ENCODE results near the gene FOXJ3. TPM values are rescaled to one million over a fixed set of nuclear protein-coding genes. Genes with fewer than 3 reads are reported as not detected.

Gene FOXJ3
- polyA plus RNA-seq, 1 donor = 37.8 TPM

GRCh38 chr1:42189931-42190853 is 144.8 kb downstream of the FOXJ3 start:
- no peak for DNase-seq (ENCODE audit: low read depth)

DNA sequence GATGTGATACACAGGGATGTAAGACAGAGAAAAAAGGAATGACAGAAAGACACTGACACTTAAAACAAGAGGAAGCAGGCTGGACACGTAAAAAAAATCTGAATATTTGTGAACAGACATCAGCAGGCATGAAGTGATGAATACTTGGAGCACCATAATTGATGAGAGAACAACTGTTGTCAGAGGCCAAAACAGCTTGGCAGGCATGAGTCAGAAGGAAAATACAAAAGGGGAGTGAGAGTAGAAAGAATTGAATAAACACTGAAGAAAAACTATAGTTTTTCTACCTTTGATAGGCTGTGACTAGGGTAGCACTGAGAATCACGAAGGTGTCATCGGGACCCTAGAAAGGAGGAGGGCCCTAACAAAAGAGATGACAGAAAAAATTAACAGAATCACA is 148.9 kb downstream of the FOXJ3 start:
- DNase-seq (ENCODE audit: low read depth) = no peak

DNA sequence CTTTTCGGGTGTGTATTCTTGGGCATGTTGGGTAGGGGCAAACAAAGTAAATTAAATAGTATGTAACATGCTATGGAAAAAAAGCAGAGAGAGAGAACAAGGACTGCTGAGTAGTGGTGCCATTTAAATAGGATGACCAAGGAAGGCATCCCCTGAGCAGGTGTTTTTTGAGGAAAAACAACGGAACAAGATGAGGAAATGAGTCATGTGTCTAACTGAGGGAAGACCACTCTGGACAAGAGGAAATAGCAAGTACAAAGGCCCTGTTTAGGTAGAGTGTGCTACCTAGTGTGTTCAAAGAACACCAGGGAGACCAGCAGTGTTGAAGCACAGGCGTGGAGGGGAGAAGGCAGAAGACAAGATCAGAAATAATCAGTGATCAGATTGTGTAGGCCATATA is 150.4 kb downstream of the FOXJ3 start:
- no peak for DNase-seq (ENCODE audit: low read depth)

- DNase-seq (ENCODE audit: low read depth) = no peak
Measured at GRCh38 chr1:42183957-42184268, 151.1 kb downstream of the FOXJ3 start.

DNA sequence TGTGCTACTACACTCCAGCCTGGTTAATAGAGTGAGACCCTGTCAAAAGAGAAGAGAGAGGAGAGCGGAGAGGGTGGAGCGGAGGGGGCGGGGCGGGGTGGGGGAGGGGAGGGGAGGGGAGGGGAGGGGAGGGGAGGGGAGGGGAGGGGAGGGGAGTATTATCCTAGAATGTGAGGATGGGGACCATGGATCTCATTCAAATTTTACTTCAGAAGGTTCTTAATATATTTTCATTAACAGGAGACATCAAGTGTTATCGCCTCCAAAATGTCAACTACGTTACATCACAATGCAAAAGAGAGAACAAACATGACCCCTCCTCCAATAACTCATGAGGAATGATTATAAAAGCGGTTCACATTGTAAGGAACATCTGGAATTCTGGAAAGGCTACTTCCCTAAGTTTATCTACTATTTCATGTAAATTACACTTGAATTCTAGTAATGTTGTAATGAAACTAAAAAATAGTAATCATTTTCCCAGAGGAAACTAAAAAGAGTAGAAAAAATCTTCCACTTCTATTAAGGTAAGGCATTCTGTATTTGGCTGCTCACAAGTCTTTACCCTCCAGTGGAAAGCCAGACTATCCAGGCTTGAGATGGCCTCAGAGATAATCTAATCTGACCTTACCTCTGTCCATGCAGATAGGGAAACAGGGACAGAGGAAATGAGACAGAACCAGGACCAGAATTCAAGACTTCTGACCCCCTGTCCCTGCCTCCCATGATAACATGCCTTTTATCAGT is 151.7 kb downstream of the FOXJ3 start:
- no peak for DNase-seq (ENCODE audit: low read depth)

GRCh38 chr1:42181687-42182086 is 153.3 kb downstream of the FOXJ3 start:
- no peak for DNase-seq (ENCODE audit: low read depth)

DNA sequence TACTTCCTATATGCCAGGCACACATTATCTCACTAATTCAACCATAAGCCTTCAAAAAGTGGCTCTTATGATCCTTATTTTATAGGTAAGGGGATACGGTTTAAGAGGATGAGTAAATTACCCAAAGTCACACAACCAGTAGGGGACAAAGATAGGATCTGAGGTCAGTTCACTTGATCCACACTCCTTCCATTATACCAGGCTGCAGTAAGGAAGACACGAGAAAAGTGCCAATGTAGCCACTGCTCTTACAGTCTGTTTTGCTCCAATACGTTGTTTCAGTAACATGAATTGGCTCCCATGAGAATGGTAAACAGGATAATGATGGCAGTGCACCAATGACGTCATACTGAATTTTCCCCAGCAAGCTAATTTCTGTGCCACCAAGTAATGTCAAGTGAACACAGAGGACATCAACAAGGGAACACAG is 155.1 kb downstream of the FOXJ3 start:
- DNase-seq (ENCODE audit: low read depth) = no peak

GRCh38 chr1:42179275-42179674 is 155.8 kb downstream of the FOXJ3 start:
- DNase-seq (ENCODE audit: low read depth) = no peak

GRCh38 chr1:42178249-42178648 is 156.8 kb downstream of the FOXJ3 start:
- no peak for DNase-seq (ENCODE audit: low read depth)

DNA sequence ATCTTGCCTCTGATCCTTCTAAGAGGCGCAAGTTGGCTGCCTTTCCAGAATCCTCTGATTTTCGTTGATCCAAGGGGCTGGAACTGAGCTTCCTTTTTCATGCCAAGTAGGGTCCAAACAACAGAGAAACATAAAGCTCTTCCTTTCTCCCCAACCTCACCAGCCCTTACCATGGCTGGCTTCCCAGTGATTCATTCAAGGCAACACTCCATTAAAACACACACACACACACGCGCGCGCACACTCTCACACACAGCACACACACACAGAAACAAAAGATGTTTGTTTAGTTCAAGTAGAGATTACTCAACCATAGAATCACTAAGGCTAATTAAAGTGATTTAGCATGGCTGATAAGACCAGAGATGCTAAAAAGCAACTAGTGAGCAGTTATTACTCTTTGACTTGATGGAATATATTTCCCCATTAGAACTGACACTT is 157.5 kb downstream of the FOXJ3 start:
- DNase-seq (ENCODE audit: low read depth) = no peak

- no peak for DNase-seq (ENCODE audit: low read depth)
Measured at GRCh38 chr1:42176902-42177519, 158.0 kb downstream of the FOXJ3 start.

DNA sequence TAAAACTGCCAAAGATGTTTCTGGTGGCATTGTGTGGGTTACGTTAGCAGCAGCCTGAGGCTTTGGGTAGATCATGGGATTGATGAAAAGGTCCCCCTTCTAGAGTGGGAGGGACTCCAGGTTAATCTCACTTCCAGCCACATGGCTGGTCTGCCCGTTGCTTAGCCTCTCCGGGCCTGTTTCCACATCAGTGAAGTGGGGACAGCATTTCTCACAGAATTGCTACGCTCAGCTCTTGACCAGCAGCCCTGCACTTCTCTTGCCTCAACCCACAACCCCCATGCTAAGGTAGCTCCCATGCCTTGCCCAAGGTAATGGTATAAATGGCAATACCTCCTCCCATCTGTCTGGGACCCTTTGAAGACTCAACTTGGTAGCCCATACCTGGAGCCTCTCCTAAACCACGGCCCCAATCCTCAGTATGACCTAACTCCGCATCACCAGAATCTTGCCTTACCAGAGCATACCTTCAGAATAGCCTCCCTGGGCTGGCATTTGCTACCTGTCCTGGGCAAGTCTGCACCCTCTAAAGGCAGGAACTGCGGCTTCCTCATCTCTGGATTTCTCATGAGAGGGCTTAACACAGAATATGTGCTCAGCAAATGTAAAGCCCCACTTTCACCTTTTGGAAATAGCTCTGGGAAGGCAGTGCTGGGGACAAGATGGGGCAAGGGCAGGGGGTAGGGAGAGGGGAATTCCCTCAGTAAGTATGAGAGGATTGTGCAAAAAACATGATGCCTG is 159.6 kb downstream of the FOXJ3 start:
- DNase-seq (ENCODE audit: low read depth) = no peak

- DNase-seq (ENCODE audit: low read depth) = no peak
Measured at GRCh38 chr1:42173961-42174735, 160.9 kb downstream of the FOXJ3 start.

GRCh38 chr1:42173155-42173933 is 161.7 kb downstream of the FOXJ3 start:
- no peak for DNase-seq (ENCODE audit: low read depth)

- no peak for DNase-seq (ENCODE audit: low read depth)
Measured at GRCh38 chr1:42172381-42173133, 162.5 kb downstream of the FOXJ3 start.

GRCh38 chr1:42171679-42172266 is 163.3 kb downstream of the FOXJ3 start:
- no peak for DNase-seq (ENCODE audit: low read depth)

DNA sequence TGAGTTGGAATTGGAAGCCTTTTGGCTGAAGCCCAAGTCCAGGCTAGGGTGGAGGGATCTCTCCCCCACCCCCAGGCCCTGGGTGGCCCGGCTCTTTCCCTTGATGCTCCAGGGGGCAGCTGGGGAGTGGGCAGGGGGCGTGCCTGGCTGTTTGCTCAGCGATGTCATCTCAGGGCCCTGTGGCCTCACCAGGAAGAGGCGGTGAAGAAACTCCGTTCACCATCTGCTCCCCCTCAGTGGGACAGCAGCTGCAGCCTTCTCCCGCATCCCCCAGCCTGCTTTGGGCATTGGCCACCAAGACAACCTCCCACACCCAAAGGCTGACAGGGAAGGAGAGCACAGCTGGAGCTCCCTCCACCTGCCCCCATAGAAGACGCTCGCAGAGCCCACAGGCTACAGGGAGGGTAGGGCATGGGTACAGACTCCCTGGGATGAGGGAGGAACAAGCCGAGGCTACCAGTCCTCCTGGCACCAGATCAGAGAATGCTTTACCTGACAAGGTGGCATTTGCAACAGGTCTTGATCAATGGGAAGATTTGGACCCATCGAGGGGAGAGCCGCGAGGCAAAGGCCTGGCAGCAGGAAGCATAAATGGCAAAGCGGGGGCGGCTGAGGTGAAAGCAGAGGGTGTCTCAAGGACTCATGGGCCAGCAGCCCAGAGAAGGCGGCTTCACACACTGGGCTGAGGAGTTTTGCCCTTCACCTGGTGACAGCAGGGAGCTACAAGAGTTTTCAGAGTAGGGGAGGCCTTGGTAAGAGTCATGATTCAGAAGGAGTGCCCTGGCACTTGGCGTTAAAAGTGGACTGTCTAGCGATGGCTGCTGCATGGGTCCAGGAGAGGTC is 164.0 kb downstream of the FOXJ3 start:
- no peak for DNase-seq (ENCODE audit: low read depth)

- no peak for DNase-seq (ENCODE audit: low read depth)
Measured at GRCh38 chr1:42168763-42169162, 166.3 kb downstream of the FOXJ3 start.
